K562 (cell line): ENCODE measurements around the gene AMOTL1. TPM values are rescaled to one million over a fixed set of nuclear protein-coding genes. Genes with fewer than 3 reads are reported as not detected.

Experiments
- ATAC-seq: fragments of 200-7000 bp; cut with Tn5 transposase; 3 replicates; pipeline ENCODE4 v1.9.1; 2020; ENCODE audit warnings: moderate library complexity
- BruUV-seq: library from RNA; stranded (reverse); fragments of 400-500 nt; replicated peaks from 2 replicates; lab custom pipeline; 2021; lab: Mats Ljungman, UMichigan
- CTCF ChIA-PET: fragments of 300-600 bp; formaldehyde crosslinking; extraction: SDS; loops from one replicate; lab custom pipeline; 2021; ENCODE audit warnings: low intra/inter-chr PET ratio; lab: Yijun Ruan, JAX
- POLR2A ChIA-PET: fragments of 300-600, 350-650 bp; sonication (Branson Sonifier 250); formaldehyde crosslinking; extraction: SDS; loops from one replicate; lab custom pipeline; 2021; ENCODE audit warnings: antibody characterized with exemption, inconsistent platforms; lab: Yijun Ruan, JAX
- DNase-seq, 4 experiments: peaks; one replicate each; pipeline versions ENCODE4 v3.0.0 to v3.0.0-alpha.2; 2011 to 2018; ENCODE audit warnings: low spot score in 3 of 4, mixed read lengths in 3 of 4; ENCODE audit errors: extremely low read depth in 1 of 4
- FAIRE-seq: peaks from 2 replicates; lab custom pipeline; 2011; peaks lifted over from hg19 to GRCh38; lab: Jason Lieb, UNC
- H2AFZ ChIP-seq: 2 replicates; pipeline ENCODE4 v1.6.0; 2011; ENCODE audit warnings: low read depth, low read length, control low read depth, inconsistent platforms
- H3K27ac ChIP-seq: fragments of 200-600 bp; 3 replicates; pipeline ENCODE4 v1.8.0; 2011; ENCODE audit warnings: low read depth, mild to moderate bottlenecking, control low read depth, inconsistent platforms, low read length, moderate library complexity, mixed read lengths; ENCODE audit errors: extremely low read depth
- H3K27me3 ChIP-seq, 2 experiments: fragments of 300-600 bp in 1 of 2; 2 replicates in 1 of 2; 3 replicates in 1 of 2; pipeline versions ENCODE4 v1.6.0 to v1.8.0; 2011; ENCODE audit warnings: inconsistent platforms in 2 of 2, low read length in 2 of 2, mild to moderate bottlenecking in 1 of 2, mixed read lengths in 1 of 2, moderate library complexity in 1 of 2; ENCODE audit not compliant: control insufficient read depth in 2 of 2, insufficient read depth in 2 of 2
- H3K36me3 ChIP-seq: fragments of 300-600 bp; 3 replicates; pipeline ENCODE4 v1.8.0; 2011; ENCODE audit warnings: mild to moderate bottlenecking, low read length, inconsistent platforms; ENCODE audit not compliant: control insufficient read depth, insufficient read depth
- H3K4me1 ChIP-seq, 2 experiments: fragments of 200-600 bp in 1 of 2; replicated peaks in 1 of 2; 2 replicates in 1 of 2; 3 replicates in 1 of 2; pipeline versions ENCODE4 v1.5.1 to v1.8.0; 2011; ENCODE audit warnings: inconsistent platforms in 2 of 2, low read length in 2 of 2, mild to moderate bottlenecking in 1 of 2, mixed read lengths in 1 of 2, moderate library complexity in 1 of 2; ENCODE audit not compliant: control insufficient read depth in 2 of 2, insufficient read depth in 2 of 2
- H3K4me2 ChIP-seq: 2 replicates; pipeline ENCODE4 v1.6.1; 2011; ENCODE audit warnings: low read length, control low read depth, inconsistent platforms, mixed read lengths; ENCODE audit not compliant: insufficient read depth
- H3K4me3 ChIP-seq: fragments of 200-600 bp; sonication (generic), shearing (Covaris generic); 2 replicates; pipeline ENCODE4 v1.5.1; 2016; ENCODE audit warnings: control low read depth, inconsistent platforms
- H3K79me2 ChIP-seq: fragments of 200-600 bp; 3 replicates; pipeline ENCODE4 v1.8.0; 2011; ENCODE audit warnings: low read length, inconsistent platforms; ENCODE audit not compliant: control insufficient read depth, insufficient read depth
- H3K9ac ChIP-seq, 2 experiments: 2 replicates each; pipeline versions ENCODE4 v1.6.0 to v1.6.1; 2011; ENCODE audit warnings: low read depth in 2 of 2, low read length in 2 of 2, control low read depth in 1 of 2, inconsistent platforms in 1 of 2, mild to moderate bottlenecking in 1 of 2, mixed read lengths in 1 of 2; ENCODE audit not compliant: insufficient read depth in 1 of 2
- H3K9me1 ChIP-seq: one replicate; pipeline ENCODE4 v1.6.0; 2011; ENCODE audit warnings: inconsistent platforms, mild to moderate bottlenecking, low read length, moderate library complexity; ENCODE audit not compliant: control insufficient read depth, insufficient read depth
- H3K9me3 ChIP-seq: replicated peaks from 2 replicates; pipeline ENCODE4 v1.5.1; 2011; ENCODE audit warnings: low read depth, low read length, inconsistent platforms; ENCODE audit not compliant: control insufficient read depth, insufficient read depth
- H4K20me1 ChIP-seq: replicated peaks from 2 replicates; pipeline ENCODE4 v1.6.1; 2011; ENCODE audit warnings: low read length, inconsistent platforms, mixed read lengths; ENCODE audit not compliant: control insufficient read depth, insufficient read depth
- PREB ChIP-seq: sonication (generic); formaldehyde crosslinking; IDR thresholded peaks from 2 replicates; pipeline ENCODE4 v1.8.1; 2023; ENCODE audit warnings: mild to moderate bottlenecking, missing genetic modification reagents
- RFX1 ChIP-seq: fragments of 450-650 bp; IDR thresholded peaks from 2 replicates; pipeline ENCODE4 v1.6.1; 2016; ENCODE audit warnings: mild to moderate bottlenecking, moderate library complexity
- SPI1 ChIP-seq: IDR thresholded peaks from 2 replicates; pipeline ENCODE4 v1.6.1; 2011; ENCODE audit warnings: low read depth, low read length, control low read depth, borderline replicate concordance
- ZNF311 ChIP-seq: fragments of 250-450 bp; sonication (Bioruptor Pico); IDR thresholded peaks from 2 replicates; pipeline ENCODE4 v1.4.0; 2020; ENCODE audit warnings: mild to moderate bottlenecking, moderate library complexity
- WGBS: fragments of 100-300 bp; shearing (Covaris generic); methylation state at CpG from one replicate; pipeline ENCODE4 v1.1.6; 2016; ENCODE audit warnings: low coverage, mixed read lengths; ENCODE audit not compliant: insufficient coverage; ENCODE audit errors: missing lambda C conversion rate; 5-methylcytosine and 5-hydroxymethylcytosine counted together
- in situ Hi-C: fragments of 300-500 bp; cut with MboI; formaldehyde crosslinking; loops from 4 replicates; pipeline ENCODE4 v1.15.0; 2018; ENCODE audit warnings: inconsistent platforms, mixed read lengths
- intact Hi-C: fragments of 100-400 bp; cut with micrococcal nuclease; formaldehyde crosslinking; loops from 2 replicates; pipeline ENCODE4 v1.14.2; 2022
- polyA plus RNA-seq, 8 experiments: library from polyadenylated mRNA; depleted of rRNA in 4 of 8; stranded (reverse) in 5 of 8; unstranded in 3 of 8; fragments of >200 nt; fragmentation: Nextera tagmentation in 2 of 8; fragmentation: Illumina TruSeq in 1 of 8; extraction: Ambion mirVana in 2 of 8; extraction: Trizol in 1 of 8; gene quantifications; 2 replicates each; pipeline versions ENCODE4 v1.2.1 to v1.2.3, GENCODE V29; 2011 to 2014; ENCODE audit warnings: inconsistent platforms in 1 of 8, missing spikeins in 1 of 8
- total RNA-seq, 7 experiments: library from RNA; depleted of rRNA in 6 of 7; stranded (reverse); fragments of >200 nt in 6 of 7; fragmentation: Illumina TruSeq in 2 of 7; extraction: Trizol in 2 of 7; gene quantifications; 2 replicates each; pipeline versions ENCODE4 v1.2.1 to v1.2.3, GENCODE V29; 2011 to 2021; ENCODE audit warnings: low replicate concordance in 1 of 7

Gene AMOTL1
- total and polyA plus RNA-seq, 9 of the 15 experiments (the other 6 are each of a cell fraction or from before 2014, with no cell fraction given), result 4.0 to 35.4 (median 14.0) TPM

GRCh38 chr11:94920311-94920710 lies 152.2 kb downstream of the AMOTL1 start (continued):
- TF ChIP-seq ZNF311, result no peak
- TF ChIP-seq, all 486 proteins: peak for 0

GRCh38 chr11:94922321-94923003 lies 154.3 kb downstream of the AMOTL1 start:
- no peaks in the 10 kb centered on the region for H4K20me1 ChIP-seq
- H3K79me2 ChIP-seq, result no peaks in the 10 kb centered on the region
- H3K9me3 ChIP-seq, result 0 out of 2 replicates have a peak, but pooled peaks cover 3% of the 10 kb centered on the region
- H2AFZ ChIP-seq, result no peak overlapping the region
- no TSS peak for BruUV-seq
- H3K9me1 ChIP-seq, result no peaks in the 10 kb centered on the region
- H3K27ac ChIP-seq, result no peak overlapping the region
- no peak overlapping the region for H3K4me2 ChIP-seq
- intact Hi-C loops, result no loop called here
- H3K4me3 ChIP-seq, result no peak overlapping the region
- H3K27me3 ChIP-seq, result peaks cover 3 to 8% of the 10 kb centered on the region in 2 experiments; a peak in 1 of 5 replicates
- TF ChIP-seq PREB (CRISPR knock-in tag) (no peak), RFX1 (peak; percentile 59), SPI1 (0 out of 2 replicates have a peak, but pooled peaks have one; percentile 31)
- CTCF ChIA-PET, result no interaction called here
- H3K36me3 ChIP-seq, result no peaks in the 10 kb centered on the region
- POLR2A ChIA-PET, result interaction anchor here (0.6 to 1.1 kb wide), 2 partner anchors 26 to 409 kb away, joined by 3 to 4 read pairs; no protein-coding TSS in a partner anchor
- no peaks in the 10 kb centered on the region; a peak in 1 of 5 replicates for H3K4me1 ChIP-seq
- WGBS, result 0% methylated on average over 5 of the region's 5 CpGs
- in situ Hi-C loops, result no loop called here
- FAIRE-seq, result no peak
- no peak for ATAC-seq
- H3K9ac ChIP-seq, result no peak overlapping the region
- DNase-seq, result no peak
